HUES6 (cell line): ENCODE results near the gene EIF4EBP2.

Experiments used
- H3K27ac ChIP-seq: 2 replicates; pipeline ENCODE4 v1.7.0; 2013; ENCODE audit warnings: low read depth, mild to moderate bottlenecking, low read length, inconsistent platforms
- H3K27me3 ChIP-seq: 2 replicates; pipeline ENCODE4 v1.6.1; 2013; ENCODE audit warnings: low read length; ENCODE audit not compliant: control insufficient read depth, insufficient read depth
- H3K36me3 ChIP-seq: 2 replicates; pipeline ENCODE4 v1.6.1; 2013; ENCODE audit warnings: low read length; ENCODE audit not compliant: control insufficient read depth, insufficient read depth
- H3K4me1 ChIP-seq: 2 replicates; pipeline ENCODE4 v1.6.1; 2013; ENCODE audit warnings: low read length; ENCODE audit not compliant: control insufficient read depth, insufficient read depth
- H3K4me3 ChIP-seq: 2 replicates; pipeline ENCODE4 v1.5.1; 2013; ENCODE audit warnings: low read depth, low read length
- H3K9ac ChIP-seq: one replicate; pipeline ENCODE4 v1.6.1; 2013; ENCODE audit warnings: mild to moderate bottlenecking, low read length
- H3K9me3 ChIP-seq: 2 replicates; pipeline ENCODE4 v1.6.1; 2013; ENCODE audit warnings: low read depth, low read length; ENCODE audit not compliant: control insufficient read depth, insufficient read depth

The EIF4EBP2 gene

GRCh38 chr10:70412356-70412755 is 8.4 kb downstream of the EIF4EBP2 start:
- Histone ChIP-seq H3K9me3 (peaks cover 6% of the 10 kb centered on the region; the same call in 1 of the 2 replicates), H3K27ac (no peak overlapping the region), H3K36me3 (peaks cover 24% of the 10 kb centered on the region), H3K27me3 (no peaks in the 10 kb centered on the region), H3K4me3 (no peak overlapping the region), H3K9ac (no peak overlapping the region), H3K4me1 (peaks cover 6% of the 10 kb centered on the region; the same call in 1 of the 2 replicates)

GRCh38 chr10:70417568-70417967 is 13.6 kb downstream of the EIF4EBP2 start:
- peaks cover 38% of the 10 kb centered on the region for H3K36me3 ChIP-seq
- no peak overlapping the region for H3K9ac ChIP-seq
- H3K27me3 ChIP-seq, result no peaks in the 10 kb centered on the region
- peaks cover 9% of the 10 kb centered on the region; the same call in 1 of the 2 replicates for H3K4me1 ChIP-seq
- H3K9me3 ChIP-seq, result no peaks in the 10 kb centered on the region
- no peak overlapping the region for H3K4me3 ChIP-seq
- H3K27ac ChIP-seq, result no peak overlapping the region

GRCh38 chr10:70418229-70418628 is 14.3 kb downstream of the EIF4EBP2 start:
- peaks cover 9% of the 10 kb centered on the region; the same call in 1 of the 2 replicates for H3K4me1 ChIP-seq

GRCh38 chr10:70418713-70419112 is 14.8 kb downstream of the EIF4EBP2 start:
- Histone ChIP-seq H3K9me3 (no peaks in the 10 kb centered on the region), H3K27me3 (no peaks in the 10 kb centered on the region), H3K9ac (no peak overlapping the region), H3K27ac (no peak overlapping the region), H3K36me3 (peaks cover 44% of the 10 kb centered on the region), H3K4me3 (no peak overlapping the region), H3K4me1 (peaks cover 9% of the 10 kb centered on the region; the same call in 1 of the 2 replicates)

More at GRCh38 chr10:70418229-70418628, 14.3 kb downstream of the EIF4EBP2 start:
- H3K27ac ChIP-seq, result no peak overlapping the region
- H3K9me3 ChIP-seq, result no peaks in the 10 kb centered on the region
- H3K27me3 ChIP-seq, result no peaks in the 10 kb centered on the region
- no peak overlapping the region for H3K4me3 ChIP-seq
- H3K36me3 ChIP-seq, result peaks cover 41% of the 10 kb centered on the region
- H3K9ac ChIP-seq, result no peak overlapping the region

GRCh38 chr10:70424320-70424719 is 20.4 kb downstream of the EIF4EBP2 start:
- Histone ChIP-seq H3K4me3 (no peak overlapping the region), H3K9ac (no peak overlapping the region), H3K27ac (no peak overlapping the region), H3K27me3 (no peaks in the 10 kb centered on the region), H3K36me3 (peaks cover 90% of the 10 kb centered on the region), H3K4me1 (no peaks in the 10 kb centered on the region), H3K9me3 (no peaks in the 10 kb centered on the region)

GRCh38 chr10:70425096-70425495 is 21.2 kb downstream of the EIF4EBP2 start:
- H3K4me1 ChIP-seq, result no peaks in the 10 kb centered on the region
- no peak overlapping the region for H3K27ac ChIP-seq
- no peaks in the 10 kb centered on the region for H3K9me3 ChIP-seq
- no peaks in the 10 kb centered on the region for H3K27me3 ChIP-seq
- no peak overlapping the region for H3K9ac ChIP-seq
- no peak overlapping the region for H3K4me3 ChIP-seq
- H3K36me3 ChIP-seq, result peaks cover 91% of the 10 kb centered on the region

GRCh38 chr10:70426823-70427222 is 22.9 kb downstream of the EIF4EBP2 start:
- H3K4me1 ChIP-seq, result no peaks in the 10 kb centered on the region
- peaks cover 93% of the 10 kb centered on the region for H3K36me3 ChIP-seq
- no peak overlapping the region for H3K9ac ChIP-seq
- no peaks in the 10 kb centered on the region for H3K9me3 ChIP-seq
- H3K4me3 ChIP-seq, result no peak overlapping the region
- H3K27ac ChIP-seq, result no peak overlapping the region
- H3K27me3 ChIP-seq, result no peaks in the 10 kb centered on the region

GRCh38 chr10:70430493-70431445 is 26.8 kb downstream of the EIF4EBP2 start:
- Histone ChIP-seq H3K4me1 (no peaks in the 10 kb centered on the region), H3K4me3 (no peak overlapping the region), H3K9ac (no peak overlapping the region), H3K27ac (no peak overlapping the region), H3K9me3 (no peaks in the 10 kb centered on the region), H3K27me3 (no peaks in the 10 kb centered on the region), H3K36me3 (peaks cover 91% of the 10 kb centered on the region)

- Histone ChIP-seq H3K9ac (no peak overlapping the region), H3K36me3 (peaks cover 86% of the 10 kb centered on the region), H3K4me1 (no peaks in the 10 kb centered on the region), H3K9me3 (no peaks in the 10 kb centered on the region), H3K4me3 (no peak overlapping the region), H3K27me3 (no peaks in the 10 kb centered on the region), H3K27ac (no peak overlapping the region)
Measured at GRCh38 chr10:70432101-70432500, 28.2 kb downstream of the EIF4EBP2 start.

GRCh38 chr10:70432561-70433263 is 28.8 kb downstream of the EIF4EBP2 start:
- no peaks in the 10 kb centered on the region for H3K9me3 ChIP-seq
- H3K4me3 ChIP-seq, result no peak overlapping the region
- peaks cover 80% of the 10 kb centered on the region for H3K36me3 ChIP-seq
- H3K27me3 ChIP-seq, result no peaks in the 10 kb centered on the region
- no peak overlapping the region for H3K27ac ChIP-seq
- H3K9ac ChIP-seq, result no peak overlapping the region
- H3K4me1 ChIP-seq, result peaks cover 5% of the 10 kb centered on the region; the same call in 1 of the 2 replicates
